HG03025 (cell line): ENCODE data around the gene GRIA4.
"Not testable (repeated sequence)": the region's sequence is repeated elsewhere in the genome, so short reads cannot be mapped to it uniquely, and the experiment has no call there.

Experiments
- ATAC-seq: cut with Tn5 transposase; IDR thresholded peaks from one replicate; pipeline ENCODE4 v1.9.1; 2021; ENCODE audit warnings: mild to moderate bottlenecking, moderate library complexity; ENCODE audit not compliant: unreplicated experiment, low FRiP score

The GRIA4 gene

GRCh38 chr11:105781807-105782206, 171.9 kb downstream of the GRIA4 start:
- no peak for ATAC-seq

DNA sequence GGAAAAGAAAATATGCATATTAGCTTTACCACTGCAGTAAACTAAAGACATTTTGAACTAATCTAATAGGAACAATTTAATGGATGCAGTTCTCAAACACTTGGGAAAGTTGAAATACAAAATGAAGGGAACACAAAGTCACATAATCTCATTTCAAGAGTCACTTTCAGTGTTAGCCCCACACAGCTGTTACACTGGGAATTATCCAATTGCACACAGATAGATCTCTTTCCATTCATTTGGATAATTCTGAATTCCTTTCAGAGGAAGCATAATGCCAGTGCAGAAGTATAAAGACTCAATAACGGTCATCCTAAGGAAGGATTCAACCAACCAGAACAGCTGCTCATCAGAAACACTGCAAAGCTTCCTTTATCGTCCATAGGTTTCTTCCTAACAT, 173.3 kb downstream of the GRIA4 start:
- no peak for ATAC-seq

DNA sequence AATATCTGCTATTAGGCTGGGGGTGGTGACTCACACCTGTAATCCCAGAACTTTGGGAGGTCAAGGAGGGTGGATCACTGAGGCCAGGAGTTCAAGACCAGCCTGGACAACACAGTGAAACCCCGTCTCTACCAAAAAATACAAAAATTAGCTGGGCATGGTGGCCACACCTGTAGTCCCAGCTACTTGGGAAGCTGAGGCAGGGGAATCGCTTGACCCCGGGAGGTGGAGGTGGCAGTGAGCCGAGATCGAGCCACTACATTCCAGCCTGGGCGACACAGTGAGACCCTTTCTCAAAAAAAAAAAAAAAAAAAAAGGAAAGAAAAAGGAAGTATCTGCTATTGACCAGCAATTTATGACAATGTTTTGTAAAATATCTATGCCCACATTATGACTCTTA, 176.0 kb downstream of the GRIA4 start:
- ATAC-seq = not testable (repeated sequence)

- ATAC-seq = no peak
Observed at GRCh38 chr11:105786741-105787140, 176.9 kb downstream of the GRIA4 start.

DNA sequence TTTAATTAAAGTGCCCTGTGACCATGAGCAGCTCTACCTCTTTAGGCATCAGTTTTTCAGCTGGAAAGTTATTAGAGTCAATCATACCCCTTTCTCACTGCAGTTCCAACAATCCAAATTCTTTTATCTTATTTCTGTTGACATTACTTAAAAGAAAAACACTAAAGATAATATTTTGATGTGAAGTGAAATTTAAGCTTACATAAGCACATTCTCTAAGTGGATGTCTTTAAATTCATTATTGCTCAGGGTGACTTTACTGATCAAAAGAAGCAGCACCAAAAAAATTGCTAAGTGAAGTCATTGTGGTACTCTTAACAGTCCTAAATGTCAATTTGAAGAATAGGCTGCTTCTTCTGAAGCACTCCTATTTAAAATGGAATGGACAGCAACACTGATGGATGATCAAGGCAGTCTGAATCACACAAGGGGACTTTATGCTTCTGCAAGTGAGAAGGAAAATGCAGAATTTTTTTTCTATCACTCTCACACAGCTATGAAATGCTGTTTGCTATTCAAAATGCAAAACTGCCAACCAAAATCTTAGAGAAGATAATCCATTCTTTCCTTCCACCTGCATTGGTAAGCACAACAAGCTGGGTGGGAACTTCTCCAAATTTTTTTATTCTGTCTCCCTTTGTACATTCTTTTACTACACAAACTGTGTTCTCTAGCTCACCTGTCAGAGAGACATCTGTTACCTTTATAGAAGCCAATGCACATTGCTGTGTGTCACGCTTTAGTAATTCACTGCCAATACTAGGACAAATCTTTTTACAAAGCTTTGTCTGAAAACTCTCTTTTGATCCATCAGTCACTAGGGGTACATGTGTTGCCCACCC, 179.9 kb downstream of the GRIA4 start:
- no peak for ATAC-seq

- ATAC-seq = no peak
Observed at GRCh38 chr11:105790840-105791239, 181.0 kb downstream of the GRIA4 start.

DNA sequence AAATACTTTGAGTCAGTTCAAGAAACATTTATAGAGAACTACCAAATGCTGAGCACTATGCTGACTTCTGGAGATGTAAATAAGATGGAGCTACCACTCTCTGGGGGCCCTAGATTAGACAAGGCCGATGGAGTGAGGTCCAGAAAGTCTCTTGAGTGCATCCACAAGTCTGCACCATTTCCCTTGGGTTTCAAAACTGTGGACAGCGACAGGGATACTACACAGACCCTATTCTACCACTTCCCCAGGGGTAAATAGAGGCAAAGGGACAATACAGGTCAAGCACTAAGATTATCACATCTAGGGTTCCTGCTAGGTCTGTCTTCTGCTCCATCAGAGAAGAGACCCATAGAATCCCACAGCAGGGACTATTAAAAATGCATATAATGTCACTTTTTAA, 183.2 kb downstream of the GRIA4 start:
- no peak for ATAC-seq

GRCh38 chr11:105799263-105799662, 189.4 kb downstream of the GRIA4 start:
- ATAC-seq = no peak

GRCh38 chr11:105799728-105800462, 190.0 kb downstream of the GRIA4 start:
- no peak for ATAC-seq

- ATAC-seq = no peak
Observed at GRCh38 chr11:105802390-105802789, 192.5 kb downstream of the GRIA4 start.

GRCh38 chr11:105811242-105811641, 201.4 kb downstream of the GRIA4 start:
- ATAC-seq = no peak

- no peak for ATAC-seq
Observed at GRCh38 chr11:105821372-105821771, 211.5 kb downstream of the GRIA4 start.

DNA sequence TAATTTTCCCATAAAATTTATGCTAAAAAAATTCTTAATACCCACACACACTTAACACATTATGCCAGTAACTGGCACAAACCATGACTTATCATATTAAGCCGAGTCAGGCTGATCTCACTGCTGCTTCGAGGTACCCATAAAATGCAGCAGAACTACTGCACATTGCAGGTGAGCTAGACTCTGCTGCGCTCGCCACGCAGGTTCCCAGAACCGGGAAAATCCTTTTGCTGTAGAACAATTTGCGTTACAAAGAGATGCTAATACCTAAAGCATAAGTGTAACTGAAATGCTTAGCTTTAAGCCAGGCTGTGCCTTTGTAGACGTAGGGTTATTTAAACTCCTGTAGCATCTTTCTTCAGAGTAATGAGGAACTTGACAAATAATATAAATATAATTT, 211.9 kb downstream of the GRIA4 start:
- no peak for ATAC-seq

DNA sequence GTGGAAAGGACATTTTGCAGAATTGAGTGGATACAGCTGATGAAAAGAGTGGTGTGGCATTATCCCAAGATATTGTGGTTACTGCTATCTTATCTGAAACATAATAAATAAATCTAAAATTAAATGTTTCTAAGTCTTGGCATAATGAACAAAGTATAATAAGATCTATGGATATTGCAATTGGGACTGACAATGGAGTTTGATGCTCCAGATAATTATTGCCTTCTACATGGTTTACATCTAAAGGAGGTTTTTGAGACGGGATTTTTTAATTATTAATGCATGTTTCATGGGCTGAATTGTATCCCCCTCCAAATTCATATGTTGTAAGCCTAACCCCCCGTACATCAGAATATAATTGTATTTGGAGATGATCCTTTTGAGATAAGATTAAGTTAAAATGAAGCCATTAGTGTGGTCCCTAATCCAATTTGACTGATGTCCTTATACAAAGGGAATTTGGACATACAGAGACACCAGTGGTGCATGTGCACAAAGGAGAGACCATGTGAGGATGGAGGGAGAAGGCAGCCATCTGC, 213.7 kb downstream of the GRIA4 start:
- ATAC-seq = no peak

DNA sequence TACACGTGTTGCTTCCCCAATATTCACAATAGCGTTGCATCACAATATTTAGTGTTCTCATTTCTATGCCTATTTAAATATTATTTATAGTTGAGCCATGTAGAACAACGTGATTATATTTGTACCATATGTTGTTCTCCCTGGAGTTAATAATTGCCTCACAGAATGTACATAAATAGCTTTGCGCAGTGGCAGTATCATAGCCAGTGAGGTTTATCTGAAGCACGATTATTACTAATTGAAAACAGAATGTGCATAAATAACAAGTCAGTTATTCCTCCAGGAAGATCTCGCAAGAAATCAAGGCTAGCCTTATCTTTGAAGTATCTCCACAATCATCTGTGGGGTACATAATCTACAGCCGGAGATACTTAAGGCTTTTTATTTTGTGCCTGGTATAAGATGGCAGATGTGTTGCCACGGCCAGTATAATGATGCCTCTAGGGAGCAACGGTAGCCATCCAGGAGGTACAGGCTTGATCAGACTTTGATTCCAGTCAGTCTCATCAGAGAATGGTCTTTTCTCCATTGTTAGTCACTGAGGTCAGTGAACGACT, 214.7 kb downstream of the GRIA4 start:
- ATAC-seq = no peak

DNA sequence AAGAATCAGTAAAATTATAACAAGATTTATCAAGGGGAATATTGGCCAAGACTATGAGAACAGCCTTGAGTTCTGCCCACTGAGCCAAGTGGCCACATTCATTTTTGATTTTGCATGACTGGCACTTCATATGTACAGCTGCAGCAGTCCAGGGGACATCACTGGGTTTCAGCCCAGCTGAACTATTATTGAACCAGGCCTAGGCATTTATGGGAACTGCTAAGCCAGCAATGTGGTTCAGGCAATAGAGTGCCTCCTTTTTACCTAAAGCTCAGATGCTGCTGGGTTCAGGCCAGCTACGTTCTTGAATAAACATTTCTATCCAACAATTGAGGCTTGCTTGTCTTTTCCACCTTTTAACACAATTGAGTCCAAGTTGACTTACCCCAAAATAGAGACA, 215.3 kb downstream of the GRIA4 start:
- no peak for ATAC-seq

- ATAC-seq = no peak
Observed at GRCh38 chr11:105827906-105828305, 218.0 kb downstream of the GRIA4 start.

DNA sequence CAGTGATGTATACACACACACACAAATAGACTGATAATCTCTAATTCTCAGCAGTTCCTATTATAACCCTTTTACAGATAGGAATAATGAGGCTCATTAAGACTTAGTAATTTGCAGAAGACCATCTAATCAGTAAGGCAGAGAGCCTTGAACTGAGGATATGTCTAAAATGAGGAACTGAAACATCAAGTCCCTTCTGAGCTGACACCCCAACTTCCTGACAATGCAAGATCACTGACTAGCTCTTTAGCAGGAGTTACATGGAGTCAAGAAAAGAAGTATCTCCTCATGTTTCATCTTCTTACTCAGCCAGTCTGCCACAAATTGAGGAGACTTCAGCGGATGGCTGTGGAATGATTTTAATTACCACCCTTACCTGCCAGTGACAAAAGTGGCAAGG, 219.2 kb downstream of the GRIA4 start:
- peak; percentile 100 for ATAC-seq

GRCh38 chr11:105834461-105834860, 224.6 kb downstream of the GRIA4 start:
- ATAC-seq = no peak

- no peak for ATAC-seq
Observed at GRCh38 chr11:105838668-105839384, 229.0 kb downstream of the GRIA4 start.

- no peak for ATAC-seq
Observed at GRCh38 chr11:105840391-105840790, 230.5 kb downstream of the GRIA4 start.
